GM18909 (cell line): ENCODE measurements around the gene MAN1A1.
"Not testable (repeated sequence)": the region's sequence is repeated elsewhere in the genome, so short reads cannot be mapped to it uniquely, and the experiment has no call there.

Source experiments
- ATAC-seq: cut with Tn5 transposase; IDR thresholded peaks from one replicate; pipeline ENCODE4 v1.9.1; 2021; ENCODE audit warnings: mild to moderate bottlenecking; ENCODE audit not compliant: unreplicated experiment, poor library complexity

The MAN1A1 gene

GRCh38 chr6:119179842-119180241 lies 169.7 kb downstream of the MAN1A1 start:
- no peak for ATAC-seq

GRCh38 chr6:119179062-119179461 lies 170.5 kb downstream of the MAN1A1 start:
- ATAC-seq = no peak

DNA sequence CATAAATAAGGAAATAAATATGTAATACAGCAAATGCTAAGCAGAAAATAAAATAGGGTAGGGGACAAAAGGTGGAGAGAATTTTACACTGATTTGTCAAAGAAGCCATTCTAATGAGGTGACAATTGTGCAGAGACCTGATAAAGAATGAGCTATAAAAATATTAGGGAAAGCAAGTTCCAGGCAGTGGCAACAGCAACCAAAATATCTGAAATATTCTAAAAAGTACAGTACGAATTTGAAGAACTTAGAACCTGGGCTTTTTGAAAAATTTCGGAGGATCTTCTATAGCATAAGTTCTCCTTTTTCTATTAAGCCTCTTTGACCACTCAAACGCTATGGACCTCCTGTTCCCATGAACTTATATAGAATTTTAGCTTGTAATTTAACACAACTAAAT lies 173.1 kb downstream of the MAN1A1 start:
- no peak for ATAC-seq

DNA sequence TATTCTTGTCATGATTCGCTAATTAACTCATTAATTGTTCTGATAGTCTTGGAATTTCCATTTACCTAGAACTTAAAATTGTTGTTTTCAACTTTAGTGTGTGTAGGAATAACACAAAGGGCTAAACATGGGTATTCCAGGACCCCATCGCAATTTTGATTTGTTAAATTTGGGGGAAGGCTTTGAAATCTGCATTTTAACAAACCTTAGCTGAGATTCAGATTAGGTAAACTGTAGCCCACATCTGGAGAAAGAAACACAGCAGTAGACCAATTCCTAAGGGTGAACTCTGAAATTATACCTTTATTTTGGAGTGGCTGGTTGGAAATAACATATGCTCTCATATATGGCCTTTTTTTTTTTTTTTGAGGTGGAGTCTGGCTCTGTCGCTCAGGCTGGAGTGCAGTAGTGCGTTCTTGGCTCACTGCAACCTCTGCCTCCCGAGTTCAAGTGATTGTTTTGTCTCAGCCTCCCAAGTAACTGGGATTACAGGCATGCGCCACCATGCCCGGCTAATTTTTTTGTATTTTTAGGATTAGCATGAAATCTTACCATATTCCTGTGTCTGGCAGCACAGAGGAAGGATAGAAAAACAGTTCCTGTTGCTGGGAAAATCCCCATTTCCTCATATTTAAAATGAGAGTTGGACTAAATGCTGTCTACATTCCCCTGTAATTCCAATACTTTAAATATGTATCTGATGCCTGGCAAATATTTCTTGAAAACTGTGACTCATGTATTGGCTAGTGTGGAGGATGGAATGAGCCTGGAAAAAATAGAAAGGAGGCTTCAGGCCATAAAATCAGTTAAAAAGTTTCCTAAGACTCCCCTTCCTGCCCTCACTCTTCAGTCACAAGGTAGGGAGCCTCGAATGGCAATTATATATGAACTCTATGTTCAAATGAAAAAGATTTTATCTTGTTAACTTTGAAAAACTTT lies 174.4 kb downstream of the MAN1A1 start:
- ATAC-seq = no peak

DNA sequence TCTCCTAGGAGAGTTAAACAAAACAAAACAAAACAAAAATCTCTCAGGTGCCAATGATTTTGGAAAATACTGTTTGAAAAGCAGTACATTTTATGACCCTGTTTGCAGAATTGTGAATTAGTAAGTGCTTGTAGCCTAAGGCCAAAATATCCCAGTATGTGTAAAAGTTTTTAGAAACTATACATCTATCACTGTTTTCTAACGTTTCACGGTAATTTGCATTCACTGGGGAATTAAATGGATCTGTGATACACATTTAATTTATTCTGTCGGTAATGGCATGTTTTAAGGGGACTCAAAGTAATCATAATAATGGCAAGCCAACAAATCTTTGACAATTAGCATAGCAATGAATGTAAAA lies 175.5 kb downstream of the MAN1A1 start:
- no peak for ATAC-seq

DNA sequence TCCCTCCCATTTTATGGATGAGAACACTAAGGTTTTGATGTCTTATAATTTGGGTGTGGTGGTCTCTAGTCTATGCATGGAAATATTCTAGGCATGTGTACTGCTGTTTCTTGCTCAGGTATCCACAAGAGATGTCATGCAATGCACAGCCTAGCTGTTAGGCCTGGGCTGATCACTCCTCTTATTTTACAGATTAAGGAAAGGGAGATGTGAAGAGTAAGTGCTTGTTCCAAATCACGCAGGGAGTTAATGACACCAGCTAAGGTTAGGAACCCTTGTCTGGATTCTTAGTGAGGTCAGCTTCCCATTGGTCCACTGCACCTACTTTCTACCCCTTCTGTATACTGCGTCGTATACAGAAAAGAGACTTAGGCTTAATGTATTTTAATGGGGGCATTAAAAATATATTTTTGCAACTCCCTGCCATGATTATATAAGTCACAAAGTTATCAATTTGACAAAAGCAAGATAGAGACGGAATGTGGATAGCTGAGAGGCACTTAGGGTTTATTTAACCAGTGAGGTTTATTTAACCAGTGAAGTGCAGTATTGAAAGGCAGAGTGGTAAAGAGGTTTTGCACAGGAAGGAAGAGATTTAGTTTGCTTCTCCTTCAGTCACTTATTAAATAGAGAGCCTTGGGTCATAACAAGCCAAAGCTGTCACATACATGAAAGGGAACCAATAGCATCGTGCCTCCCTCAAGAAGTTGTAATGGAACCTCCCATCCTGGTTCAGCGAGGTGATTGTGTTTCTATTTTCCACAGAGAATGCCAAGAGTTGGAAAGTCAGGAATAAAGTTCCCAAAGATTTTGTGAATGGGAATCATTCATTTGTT lies 176.1 kb downstream of the MAN1A1 start:
- peak; percentile 47 for ATAC-seq

DNA sequence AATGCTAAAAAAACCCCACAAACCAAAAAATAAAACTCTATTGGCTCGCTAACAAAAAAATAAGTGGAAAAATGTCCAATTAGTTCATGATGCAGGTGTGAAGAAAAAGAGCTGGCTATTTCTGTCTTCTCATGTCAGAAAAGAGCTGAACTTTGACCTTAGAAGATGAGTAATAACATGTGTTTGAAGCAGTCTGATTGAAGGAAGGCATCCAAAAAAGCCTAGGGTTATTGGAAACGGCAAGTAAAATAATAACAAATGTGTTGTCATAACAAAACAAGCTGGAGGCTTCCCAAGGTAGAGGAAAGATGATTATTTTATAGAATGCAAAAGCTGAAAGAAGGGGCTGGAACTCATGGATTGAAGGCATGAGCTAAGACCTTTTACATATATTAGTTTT lies 176.7 kb downstream of the MAN1A1 start:
- no peak for ATAC-seq

DNA sequence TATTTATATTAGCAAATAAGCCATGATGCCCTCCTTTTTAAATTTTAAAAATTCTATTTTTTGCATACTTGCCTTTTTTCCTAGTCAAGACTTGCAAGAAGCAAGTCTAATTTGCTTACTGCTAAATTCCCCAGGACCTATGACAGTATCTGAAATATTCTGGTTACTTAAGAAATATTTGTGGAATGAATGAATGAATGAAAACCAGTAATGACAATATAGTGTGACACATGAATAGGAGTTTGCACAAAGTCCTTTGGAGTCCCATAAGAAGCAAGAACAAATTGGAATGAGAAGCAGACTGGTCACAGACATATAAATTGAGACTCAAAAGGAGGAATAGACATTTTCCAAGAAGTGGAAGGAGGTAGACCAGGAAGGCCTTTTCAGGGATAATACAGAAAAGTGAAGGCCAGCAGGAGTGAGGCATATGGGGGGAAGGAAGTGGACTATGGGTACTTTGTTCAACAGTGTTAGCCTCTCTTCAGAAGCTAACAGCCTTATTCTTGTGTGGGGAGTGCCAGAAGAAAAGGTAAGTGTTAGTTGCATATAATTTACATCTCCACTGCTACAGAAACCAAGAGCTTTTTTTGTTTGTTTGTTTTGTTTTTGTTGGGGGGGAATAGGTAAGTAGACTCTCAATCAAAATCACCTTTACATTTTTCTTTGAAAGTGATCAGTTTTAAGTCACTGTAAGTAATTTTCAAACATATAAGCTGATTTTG lies 177.5 kb downstream of the MAN1A1 start:
- ATAC-seq = no peak

DNA sequence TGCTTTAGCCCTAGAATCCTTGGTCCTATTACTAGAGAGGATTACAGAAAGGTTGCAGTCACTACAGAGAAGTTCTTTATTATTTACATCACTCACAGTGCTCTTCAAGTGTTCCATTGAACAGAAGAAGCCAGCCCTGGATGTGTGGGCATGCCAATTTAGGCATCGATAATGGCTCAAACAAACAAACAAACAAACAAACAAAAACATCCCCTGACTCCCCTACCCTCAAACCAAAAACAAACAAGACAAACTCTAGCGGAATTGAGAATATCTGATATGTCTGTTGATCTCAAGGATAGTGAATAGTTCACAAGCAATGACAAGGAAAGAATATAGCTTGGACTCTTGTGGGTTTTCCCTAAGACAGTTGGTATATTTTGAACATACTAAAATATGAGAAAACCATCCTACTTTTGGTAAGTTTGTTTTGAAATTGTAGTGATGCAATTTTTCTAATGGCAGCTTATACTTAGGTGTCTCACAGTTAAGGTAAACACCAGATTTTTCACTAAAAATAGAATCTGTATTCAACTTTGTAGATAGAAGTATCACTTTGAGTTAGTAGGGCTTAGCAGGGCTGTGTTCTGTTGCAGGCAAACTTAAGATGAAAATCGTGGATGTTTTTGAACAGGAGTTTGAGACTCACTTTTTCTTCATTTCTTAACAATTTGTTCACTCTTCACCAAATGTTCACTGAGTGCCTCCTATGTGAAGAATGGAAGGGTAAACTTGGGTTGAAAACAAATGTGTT lies 178.3 kb downstream of the MAN1A1 start:
- no peak for ATAC-seq

- ATAC-seq = no peak
These were observed 179.0 kb downstream of the MAN1A1 start for GRCh38 chr6:119170447-119171087.

DNA sequence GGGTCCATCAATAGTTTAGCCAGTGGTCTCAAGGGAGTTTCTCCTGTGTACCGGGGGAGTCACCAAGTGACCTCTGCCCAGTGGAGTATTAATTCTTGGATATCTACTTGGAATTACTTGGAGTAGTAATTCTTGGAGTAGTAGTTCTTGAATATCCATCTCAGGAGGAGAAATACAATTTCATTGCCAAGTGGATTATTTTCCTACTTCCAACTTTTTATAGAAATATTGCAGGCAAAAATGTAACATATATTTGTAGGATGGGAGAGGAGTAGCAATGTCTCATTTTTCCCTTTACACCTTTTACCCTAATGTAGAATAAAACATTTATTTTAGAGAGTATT lies 179.5 kb downstream of the MAN1A1 start:
- no peak for ATAC-seq

GRCh38 chr6:119169355-119169754 lies 180.2 kb downstream of the MAN1A1 start:
- not testable (repeated sequence) for ATAC-seq

DNA sequence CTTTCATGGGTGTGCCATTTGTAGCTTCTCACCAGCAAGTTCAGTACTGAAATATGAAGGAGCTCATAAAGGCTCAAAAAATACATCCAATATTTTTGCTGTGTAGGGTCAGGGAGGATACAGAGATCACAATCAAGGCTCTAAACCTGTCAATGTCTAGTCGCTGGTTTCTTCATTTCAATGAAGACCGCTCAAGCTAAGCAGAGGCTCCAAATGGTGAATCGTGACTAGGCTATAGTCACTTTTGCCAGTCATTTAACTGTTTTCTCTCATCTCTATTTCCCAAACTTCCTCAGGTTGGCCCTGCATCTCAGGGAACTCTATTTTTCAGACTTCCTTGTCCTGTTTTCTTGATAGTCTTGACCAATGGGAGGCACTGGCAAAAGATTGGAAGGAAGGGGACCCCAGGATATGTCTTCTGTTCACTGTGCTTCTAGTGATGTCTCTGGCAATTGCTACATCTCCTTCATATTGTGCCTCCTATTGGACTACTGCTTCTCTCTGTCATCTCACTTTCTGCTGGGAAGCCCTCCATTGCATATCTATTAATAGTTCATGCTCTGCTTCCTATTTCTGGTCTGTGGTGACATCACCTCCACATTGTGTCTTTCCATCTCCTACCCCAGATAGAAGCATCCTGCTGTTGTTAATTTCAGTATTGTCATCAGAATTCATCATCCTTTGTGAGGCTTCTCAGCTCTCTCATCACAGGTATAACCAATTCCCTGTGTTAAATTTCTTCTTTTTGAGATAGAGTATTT lies 183.4 kb downstream of the MAN1A1 start:
- ATAC-seq = no peak

GRCh38 chr6:119163006-119163405 lies 186.6 kb downstream of the MAN1A1 start:
- no peak for ATAC-seq

DNA sequence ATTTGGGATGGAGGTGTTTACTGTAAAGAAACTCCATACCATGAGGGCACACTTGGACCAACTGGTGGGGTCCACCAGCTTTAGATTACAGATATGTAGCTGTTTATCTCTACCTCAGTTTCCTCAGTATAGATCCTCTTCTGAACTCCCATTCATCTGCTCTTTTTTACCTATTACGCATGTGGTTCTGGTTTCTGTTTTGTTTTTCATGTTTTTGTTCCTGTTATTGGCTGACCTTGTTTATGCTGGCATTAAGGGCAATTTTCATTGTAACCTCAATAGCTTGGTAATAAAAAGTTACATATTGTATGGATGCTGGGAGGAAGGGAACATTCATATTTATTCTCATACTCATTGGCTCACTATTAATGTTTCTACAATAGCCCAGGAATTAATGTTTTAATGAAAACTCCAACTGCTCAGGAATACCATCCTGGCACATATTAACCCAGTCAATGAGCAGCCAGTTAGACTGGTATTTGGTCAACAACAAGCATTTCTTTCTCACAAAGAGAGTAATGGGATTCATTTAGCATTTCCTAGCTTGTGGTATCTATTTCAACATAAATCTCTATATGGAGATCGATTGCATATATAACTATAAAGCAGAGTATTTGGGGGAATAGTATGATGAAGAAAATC lies 187.3 kb downstream of the MAN1A1 start:
- ATAC-seq = peak; percentile 70

- no peak for ATAC-seq
These were observed 188.1 kb downstream of the MAN1A1 start for GRCh38 chr6:119161438-119161837.

GRCh38 chr6:119160911-119161310 lies 188.7 kb downstream of the MAN1A1 start:
- no peak for ATAC-seq

GRCh38 chr6:119158057-119158848 lies 191.3 kb downstream of the MAN1A1 start:
- ATAC-seq = no peak
